ENCODE results near the gene MOB1B.

DNA sequence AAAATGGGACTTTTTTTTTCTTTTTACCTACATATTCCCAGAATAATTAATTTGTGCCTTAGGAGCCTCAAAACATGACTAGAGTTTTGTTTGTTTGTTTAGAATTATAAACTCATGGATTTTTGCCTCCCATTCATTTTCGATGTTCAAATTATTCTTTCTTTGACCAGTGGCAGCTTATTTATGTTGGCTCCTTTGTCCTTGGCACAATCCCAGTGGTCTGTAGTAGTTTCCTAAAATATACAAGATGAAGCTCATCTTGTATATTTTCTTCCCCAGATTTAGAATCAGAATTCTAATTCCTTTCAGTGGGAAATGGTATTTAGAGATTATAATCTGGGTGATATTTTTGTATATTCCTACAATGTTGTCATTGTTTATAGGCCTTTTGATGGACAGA lies 118.4 kb downstream of the MOB1B start:
- TF ChIP-seq, protein P1, sequence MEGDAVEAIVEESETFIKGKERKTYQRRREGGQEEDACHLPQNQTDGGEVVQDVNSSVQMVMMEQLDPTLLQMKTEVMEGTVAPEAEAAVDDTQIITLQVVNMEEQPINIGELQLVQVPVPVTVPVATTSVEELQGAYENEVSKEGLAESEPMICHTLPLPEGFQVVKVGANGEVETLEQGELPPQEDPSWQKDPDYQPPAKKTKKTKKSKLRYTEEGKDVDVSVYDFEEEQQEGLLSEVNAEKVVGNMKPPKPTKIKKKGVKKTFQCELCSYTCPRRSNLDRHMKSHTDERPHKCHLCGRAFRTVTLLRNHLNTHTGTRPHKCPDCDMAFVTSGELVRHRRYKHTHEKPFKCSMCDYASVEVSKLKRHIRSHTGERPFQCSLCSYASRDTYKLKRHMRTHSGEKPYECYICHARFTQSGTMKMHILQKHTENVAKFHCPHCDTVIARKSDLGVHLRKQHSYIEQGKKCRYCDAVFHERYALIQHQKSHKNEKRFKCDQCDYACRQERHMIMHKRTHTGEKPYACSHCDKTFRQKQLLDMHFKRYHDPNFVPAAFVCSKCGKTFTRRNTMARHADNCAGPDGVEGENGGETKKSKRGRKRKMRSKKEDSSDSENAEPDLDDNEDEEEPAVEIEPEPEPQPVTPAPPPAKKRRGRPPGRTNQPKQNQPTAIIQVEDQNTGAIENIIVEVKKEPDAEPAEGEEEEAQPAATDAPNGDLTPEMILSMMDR (IDR thresholded peaks at IDR 0.05) = no peak
- TF ChIP-seq EZH2 (IDR thresholded peaks at IDR 0.05) (no peak), EZH2phosphoT487 (IDR thresholded peaks at IDR 0.05) (no peak)
